ENCODE results near the gene PTPRE.

Gene PTPRE

DNA sequence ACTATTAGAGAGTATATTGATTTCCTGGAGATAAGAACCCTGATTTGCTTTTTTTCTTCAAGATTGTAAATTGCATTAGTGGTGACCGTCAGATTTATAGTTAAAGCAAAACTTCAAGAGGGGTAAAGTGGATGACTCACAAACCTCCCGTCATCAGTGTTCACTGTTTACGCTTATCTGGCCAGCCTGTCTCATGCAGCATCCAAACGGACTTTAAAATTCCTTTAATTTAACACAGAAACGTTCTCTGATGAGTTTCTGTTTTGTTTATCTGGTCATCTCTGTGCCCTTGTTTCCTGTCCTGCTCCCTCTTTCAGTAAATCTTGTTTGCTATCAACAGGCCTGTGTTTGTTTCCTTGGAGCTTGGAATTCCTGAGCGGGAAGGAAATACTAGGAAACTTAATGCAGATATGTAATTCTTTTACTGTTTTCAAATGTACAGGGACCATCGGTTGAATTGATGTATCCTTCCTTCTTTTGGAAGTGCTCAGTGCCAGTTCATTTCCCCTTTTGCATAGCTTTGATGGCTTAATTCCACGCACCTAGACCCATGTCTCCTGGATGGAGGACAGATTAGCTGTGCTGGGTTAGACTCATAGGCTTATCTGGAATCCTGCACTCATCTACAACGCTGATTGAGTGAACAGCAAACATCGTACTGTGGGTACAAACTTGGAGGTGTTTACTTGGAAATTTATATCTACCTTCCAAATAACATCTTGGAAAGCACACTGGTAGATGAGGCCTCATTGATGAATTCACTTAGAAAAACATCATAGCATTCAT is 21.3 kb downstream of the PTPRE start:
- DNase-seq: no peak

DNA sequence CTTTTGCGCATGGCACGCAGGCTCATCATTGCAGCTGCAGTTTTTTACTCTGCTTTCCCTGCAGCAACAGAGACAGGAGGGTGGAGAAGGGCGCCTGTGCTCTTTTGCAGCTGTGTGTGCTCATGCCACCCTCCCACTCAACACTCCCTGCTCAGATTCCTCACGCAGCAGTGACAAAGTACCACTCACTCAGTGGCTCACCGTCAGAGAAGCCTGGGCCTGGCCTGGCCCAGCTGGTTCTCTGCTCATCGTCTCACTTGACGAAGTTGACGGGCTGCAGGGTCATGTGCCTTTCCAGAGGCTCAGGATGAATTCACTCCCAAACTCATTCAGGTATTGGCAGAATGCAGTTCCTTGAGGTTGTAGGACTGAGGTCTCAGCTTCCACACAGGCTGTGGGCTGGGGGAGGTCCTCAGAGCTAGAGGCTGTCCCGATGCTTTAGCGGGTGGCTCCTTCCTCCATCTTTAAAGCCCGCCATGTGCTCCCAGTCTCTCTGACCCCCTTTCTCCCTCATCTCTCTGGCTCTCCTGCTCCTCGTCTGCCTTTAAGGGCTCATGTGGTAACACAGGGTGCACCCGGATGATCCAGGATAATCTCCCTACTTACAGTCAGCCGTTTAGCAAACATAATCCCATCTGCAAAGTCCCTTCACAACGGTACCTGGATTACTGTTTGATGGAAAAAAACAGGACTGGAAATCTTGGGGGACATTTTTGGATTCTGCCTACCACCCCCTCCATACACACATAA is 25.8 kb downstream of the PTPRE start:
- DNase-seq: no peak

- DNase-seq: no peak
These were observed 26.4 kb downstream of the PTPRE start for GRCh38 chr10:127933271-127933670.

GRCh38 chr10:127934383-127934782 is 27.5 kb downstream of the PTPRE start:
- DNase-seq: no peak

- no peak for DNase-seq
These were observed 28.2 kb downstream of the PTPRE start for GRCh38 chr10:127935071-127935561.

- DNase-seq: no peak
These were observed 30.2 kb downstream of the PTPRE start for GRCh38 chr10:127937069-127937468.

GRCh38 chr10:127937915-127938463 is 31.1 kb downstream of the PTPRE start:
- no peak for DNase-seq

DNA sequence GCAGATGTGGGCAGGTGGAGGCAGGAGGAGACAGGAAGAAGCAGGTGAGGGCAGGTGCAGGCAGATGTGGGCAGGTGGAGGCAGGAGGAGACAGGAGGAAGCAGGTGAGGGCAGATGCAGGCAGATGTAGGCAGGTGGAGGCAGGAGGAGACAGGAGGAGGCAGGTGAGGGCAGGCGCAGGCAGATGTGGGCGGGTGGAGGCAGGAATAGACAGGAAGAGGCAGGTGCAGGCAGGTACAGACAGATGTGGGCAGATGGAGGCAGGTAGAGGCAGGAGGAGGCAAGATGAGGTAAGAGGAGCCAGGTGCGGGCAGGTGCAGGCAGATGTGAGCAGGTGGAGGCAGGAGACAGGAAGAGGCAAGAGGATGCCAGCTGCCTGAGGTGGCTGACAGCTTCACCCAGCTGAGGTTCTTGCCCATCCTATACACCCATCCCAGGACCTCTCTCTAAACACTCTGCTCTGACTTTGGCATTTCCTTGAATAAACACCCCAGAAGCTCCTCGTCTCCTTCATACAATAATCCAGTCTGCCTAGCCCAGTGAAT is 33.0 kb downstream of the PTPRE start:
- no peak for DNase-seq

- no peak for DNase-seq
These were observed 34.1 kb downstream of the PTPRE start for GRCh38 chr10:127940866-127941640.

GRCh38 chr10:127942811-127943210 is 35.9 kb downstream of the PTPRE start:
- no peak for DNase-seq

DNA sequence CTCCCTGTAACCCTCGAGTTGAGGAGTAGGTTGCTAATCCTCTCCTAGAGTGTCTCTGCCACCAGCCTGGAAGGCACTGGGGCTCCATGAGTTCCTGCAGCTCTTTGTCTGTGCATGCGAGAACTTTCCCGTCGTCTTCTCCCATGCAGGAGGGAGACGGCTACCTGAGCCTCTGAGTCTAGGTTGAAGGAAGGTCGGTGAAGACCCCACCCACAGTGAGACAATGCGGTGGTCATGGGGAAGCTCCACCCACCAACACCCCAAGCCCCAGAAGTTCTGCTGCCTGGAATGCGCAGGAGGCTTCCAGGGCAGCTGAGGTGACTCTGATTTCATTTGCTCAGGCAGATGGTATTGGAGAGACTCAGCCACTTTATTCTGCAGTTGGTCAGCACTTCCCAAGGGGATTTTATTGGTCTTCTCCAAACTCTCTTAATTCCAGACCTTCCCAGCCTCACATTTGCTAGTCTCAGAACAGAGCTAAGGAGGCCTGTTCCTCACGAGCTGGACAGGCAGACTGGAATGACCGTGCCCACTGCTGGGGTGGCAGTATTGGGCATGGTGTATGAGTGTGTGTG is 36.5 kb downstream of the PTPRE start:
- DNase-seq: no peak

- DNase-seq: no peak
These were observed 37.4 kb downstream of the PTPRE start for GRCh38 chr10:127944256-127944655.

GRCh38 chr10:127945341-127945758 is 38.4 kb downstream of the PTPRE start:
- no peak for DNase-seq

DNA sequence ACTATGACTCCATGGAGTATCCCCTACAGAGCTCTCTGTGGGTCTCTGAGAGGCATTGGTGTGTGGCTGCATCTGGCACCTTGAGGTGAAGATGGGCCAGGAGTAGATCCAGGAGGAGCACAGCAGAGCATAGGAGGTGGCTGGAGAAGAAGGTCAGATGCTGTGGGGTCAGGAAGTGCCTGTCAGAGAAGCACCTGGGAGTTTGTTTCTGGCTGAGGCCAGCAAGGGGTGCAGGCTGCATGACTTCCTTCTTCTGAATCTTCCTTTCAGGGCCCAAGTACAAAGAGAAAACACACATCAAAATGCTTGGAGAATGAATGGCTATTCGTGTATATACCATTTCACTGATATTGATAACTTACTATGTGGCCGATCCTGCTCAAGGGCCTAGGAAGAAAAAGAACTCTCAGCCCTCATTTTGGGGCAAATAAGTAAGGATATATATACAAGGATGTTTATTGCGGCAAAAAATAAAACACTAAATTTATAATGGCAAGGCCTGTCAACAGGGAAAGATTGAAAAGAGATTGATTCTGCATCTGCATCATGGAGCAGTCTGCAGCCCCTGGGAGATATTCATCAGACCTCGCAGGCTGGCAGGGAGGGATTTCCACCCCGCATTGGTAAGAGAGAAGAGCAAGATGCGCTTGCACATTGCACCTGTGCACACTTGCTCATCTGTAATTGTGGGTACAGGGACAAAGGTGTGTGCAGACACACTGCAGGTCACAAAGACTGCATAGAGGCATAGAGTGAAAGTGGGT is 39.2 kb downstream of the PTPRE start:
- no peak for DNase-seq

DNA sequence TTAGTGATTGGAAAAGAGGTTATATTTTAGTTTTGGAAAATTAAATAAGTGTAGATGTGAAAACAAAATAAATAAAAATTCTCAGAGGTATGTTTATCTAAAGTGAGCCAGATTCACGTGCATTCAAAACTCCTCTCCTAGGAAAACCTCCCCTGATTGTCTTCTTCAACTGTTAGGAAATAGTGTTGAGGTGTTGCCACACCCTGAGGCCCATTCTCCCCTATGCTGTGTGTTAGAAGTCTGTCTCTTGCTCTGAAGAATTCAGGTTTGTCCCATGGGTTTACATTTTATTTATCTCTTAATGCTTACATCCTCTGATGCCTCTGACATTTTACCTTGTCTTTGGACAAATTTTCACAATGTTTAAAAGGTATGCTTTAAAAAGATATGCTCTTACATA is 40.3 kb downstream of the PTPRE start:
- no peak for DNase-seq

- DNase-seq: no peak
These were observed 41.9 kb downstream of the PTPRE start for GRCh38 chr10:127948791-127949190.

DNA sequence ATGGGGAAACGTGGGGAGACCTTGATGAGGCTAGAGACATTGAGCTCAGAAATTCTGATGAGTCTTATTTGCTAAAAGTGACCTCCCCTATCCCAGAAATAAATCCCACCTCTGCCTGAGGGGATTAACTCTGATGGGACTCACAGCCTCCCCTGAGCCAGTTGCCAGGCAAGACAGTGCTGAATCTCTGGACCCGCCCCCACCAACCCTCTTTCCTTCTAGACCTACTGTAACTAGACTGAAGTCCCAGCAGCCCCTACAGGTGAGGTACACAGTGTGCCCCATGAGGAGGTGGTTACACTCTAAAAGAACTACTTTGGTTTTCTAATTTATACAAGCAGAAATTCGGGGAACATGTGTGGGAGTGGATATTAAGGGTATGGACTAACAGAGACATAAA is 42.9 kb downstream of the PTPRE start:
- DNase-seq: no peak

DNA sequence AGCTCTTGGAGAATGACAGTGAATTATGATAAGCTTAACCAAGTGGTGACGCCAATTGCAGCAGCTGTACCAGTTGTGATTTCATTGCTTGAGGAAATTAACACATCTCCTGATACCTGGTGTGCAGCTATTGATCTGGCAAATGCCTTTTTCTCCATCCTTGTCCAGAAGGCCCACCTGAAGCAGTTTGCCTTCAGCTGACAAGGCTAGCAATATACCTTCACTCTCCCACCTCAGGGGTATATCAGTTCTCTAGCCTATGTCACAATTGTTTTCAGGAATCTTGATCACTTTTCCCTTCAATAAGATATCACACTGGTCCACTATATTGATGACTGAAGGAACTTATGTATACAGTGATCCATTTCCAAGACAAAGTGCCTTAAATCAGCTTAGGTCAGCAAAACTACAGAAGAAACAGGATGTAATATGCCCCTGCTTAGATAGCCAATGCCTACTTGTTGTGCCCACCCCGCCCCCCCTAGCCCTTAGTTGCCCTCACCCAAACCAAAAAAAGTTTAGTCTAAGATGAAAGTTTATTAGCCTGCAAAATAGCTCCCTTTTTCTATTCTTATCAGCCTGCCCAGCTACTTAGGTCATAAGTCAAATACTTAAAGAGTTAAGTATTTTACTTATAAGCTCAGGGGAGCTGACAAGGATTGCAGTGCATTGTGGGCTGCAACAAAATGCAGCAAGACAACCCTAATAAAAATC is 45.1 kb downstream of the PTPRE start:
- DNase-seq: no peak

GRCh38 chr10:127952575-127952869 is 45.6 kb downstream of the PTPRE start:
- no peak for DNase-seq

GRCh38 chr10:127952918-127953317 is 46.0 kb downstream of the PTPRE start:
- no peak for DNase-seq

DNA sequence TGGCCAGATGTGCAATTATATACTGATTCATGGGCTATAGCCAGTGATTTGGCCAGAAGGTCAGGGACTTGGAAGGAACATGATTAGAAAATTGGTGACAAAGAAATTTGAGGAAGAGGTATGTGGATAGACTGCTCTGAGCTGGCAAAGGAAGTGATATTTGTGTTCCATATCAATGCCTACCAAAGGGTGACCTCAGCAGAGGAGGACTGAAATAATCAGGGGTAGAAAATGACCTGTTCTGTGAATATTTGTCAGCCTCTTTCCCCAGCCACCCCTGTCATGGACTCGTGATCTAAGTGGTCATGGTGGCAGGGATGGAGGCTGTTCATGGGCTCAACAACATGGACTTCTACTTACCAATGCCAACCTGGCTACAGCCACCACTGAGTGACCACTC is 47.0 kb downstream of the PTPRE start:
- DNase-seq: no peak

Measured in SHP77 treated with DMSO at 0.1 percent for 48 hours (cell line).